Measurements from ENCODE around the gene COPB1.

DNA sequence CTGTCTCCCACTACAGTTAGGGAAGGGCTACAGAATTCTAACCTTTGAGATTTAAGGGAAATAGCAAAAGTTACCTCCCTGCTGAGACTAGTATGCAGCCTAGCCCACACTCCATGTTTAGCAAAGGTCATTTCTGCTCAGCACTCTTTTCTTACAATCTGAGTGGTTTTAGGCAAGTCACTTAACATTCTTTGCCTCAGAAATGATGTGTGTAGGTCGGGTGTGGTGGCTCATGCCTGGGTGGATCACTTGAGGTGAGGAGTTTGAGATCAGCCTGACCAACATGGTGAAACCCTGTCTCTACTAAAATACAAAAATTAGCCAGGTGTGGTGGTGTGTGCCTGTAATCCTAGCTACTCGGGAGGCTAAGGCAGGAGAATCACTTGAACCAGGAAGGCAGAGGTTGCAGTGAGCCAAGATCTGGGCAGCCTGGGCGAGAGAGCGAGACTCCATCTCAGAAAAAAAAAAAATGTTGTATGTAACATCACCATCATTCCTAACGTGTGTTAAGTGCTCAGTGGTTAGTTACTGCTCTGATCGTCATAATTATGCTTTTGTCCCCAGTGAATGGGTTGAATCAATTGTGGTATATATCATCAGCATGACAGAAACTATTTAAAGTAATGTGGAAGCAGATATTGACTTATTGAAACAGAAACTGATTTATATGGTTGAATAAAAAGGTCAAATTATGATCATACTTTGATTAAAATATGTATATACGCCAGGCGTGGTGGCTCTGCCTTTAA lies 55.0 kb downstream of the COPB1 start:
- TF ChIP-seq EP300 (IDR thresholded peaks at IDR 0.05) = no peak
- TF ChIP-seq, protein P1, sequence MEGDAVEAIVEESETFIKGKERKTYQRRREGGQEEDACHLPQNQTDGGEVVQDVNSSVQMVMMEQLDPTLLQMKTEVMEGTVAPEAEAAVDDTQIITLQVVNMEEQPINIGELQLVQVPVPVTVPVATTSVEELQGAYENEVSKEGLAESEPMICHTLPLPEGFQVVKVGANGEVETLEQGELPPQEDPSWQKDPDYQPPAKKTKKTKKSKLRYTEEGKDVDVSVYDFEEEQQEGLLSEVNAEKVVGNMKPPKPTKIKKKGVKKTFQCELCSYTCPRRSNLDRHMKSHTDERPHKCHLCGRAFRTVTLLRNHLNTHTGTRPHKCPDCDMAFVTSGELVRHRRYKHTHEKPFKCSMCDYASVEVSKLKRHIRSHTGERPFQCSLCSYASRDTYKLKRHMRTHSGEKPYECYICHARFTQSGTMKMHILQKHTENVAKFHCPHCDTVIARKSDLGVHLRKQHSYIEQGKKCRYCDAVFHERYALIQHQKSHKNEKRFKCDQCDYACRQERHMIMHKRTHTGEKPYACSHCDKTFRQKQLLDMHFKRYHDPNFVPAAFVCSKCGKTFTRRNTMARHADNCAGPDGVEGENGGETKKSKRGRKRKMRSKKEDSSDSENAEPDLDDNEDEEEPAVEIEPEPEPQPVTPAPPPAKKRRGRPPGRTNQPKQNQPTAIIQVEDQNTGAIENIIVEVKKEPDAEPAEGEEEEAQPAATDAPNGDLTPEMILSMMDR (IDR thresholded peaks at IDR 0.05) = no peak
- TF ChIP-seq POLR2A (IDR thresholded peaks at IDR 0.05) = no peak
- no peak for TF ChIP-seq POLR2AphosphoS5 (IDR thresholded peaks at IDR 0.05)

Data from upper lobe of left lung (tissue), 4 donors.